Activated T-cell treated with anti-CD3 and anti-CD28 coated beads, Interleukin-2, amount 50 U/mL, for 1 hour (primary cell): ENCODE data around the gene ZNF444.
"Not testable (repeated sequence)": the region's sequence is repeated elsewhere in the genome, so short reads cannot be mapped to it uniquely, and the experiment has no call there.

ENCODE experiments used
- DNase-seq: peaks from one replicate; pipeline ENCODE4 v3.0.0-alpha.2; 2020

The ZNF444 gene

DNA sequence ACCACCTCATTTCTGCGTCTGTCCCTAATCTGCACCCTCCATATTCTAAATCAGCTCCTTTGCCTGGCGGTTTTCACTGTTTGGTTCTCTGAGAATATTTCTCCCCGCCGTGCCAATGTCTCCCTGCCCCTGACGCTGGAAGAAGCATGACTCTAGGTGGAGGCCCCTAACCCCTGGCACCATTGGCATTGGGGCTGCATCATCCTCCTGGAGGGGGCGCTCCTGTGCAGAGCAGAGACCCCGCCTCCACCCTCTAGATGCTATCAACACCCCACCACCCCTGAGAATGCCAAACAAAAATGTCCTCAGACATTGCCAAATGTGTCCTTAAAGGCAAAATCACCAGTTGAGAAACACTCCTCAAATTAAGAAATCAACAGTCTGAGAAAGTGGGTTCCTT, 50.0 kb downstream of the ZNF444 start:
- no peak for DNase-seq

DNA sequence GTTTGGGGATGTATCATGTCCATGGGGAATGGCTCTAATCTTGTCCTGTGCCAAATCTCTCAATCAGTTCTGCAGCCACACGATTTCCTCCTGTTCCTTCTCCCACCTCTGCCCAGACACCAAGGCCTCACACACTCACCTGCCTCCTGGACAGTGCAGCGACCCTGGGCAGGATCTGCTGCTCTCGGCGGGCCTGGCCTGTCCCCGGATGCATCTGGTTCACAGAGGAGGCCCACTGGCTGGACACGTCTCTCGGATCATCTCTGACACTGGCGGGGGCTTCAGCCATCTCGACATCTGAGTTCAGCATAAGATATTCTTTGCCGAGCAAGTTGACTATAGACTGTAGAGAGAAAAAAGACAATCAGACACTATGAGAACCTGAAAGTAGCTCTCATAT, 50.6 kb downstream of the ZNF444 start:
- no peak for DNase-seq

- no peak for DNase-seq
Measured at GRCh38 chr19:56193981-56194640, 53.0 kb downstream of the ZNF444 start.

GRCh38 chr19:56197646-56198045, 56.6 kb downstream of the ZNF444 start, which contains the start of gene ZSCAN5B:
Gene ZSCAN5B (minus strand): TSS chr19:56197783. CDS start chr19:56193052, 4,731 bp downstream.
- not testable (repeated sequence) for DNase-seq

- no peak for DNase-seq
Measured at GRCh38 chr19:56199687-56200086, 58.6 kb downstream of the ZNF444 start.

GRCh38 chr19:56201973-56202372, 60.9 kb downstream of the ZNF444 start, which contains the start of gene ZSCAN5C:
Gene ZSCAN5C (plus strand): TSS chr19:56202273. CDS start chr19:56205914, 3,641 bp downstream.
- no peak for DNase-seq

DNA sequence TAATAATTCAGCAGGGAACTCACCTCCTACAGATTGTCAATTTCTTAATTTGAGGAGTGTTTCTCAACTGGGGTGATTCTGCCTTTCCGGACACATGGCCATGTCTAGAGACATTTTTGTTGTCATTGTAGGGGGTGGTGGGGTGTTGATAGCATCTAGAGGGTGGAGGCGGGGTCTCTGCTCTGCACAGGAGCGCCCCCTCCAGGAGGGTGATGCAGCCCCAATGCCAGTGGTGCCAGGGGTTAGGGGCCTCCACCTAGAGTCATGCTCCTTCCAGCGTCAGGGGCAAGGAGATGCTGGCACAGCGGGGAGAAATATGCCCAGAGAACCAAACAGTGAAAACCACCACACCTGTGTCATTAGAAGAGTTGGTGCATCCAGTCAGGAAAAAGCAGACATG, 66.5 kb downstream of the ZNF444 start:
- DNase-seq = not testable (repeated sequence)

- DNase-seq = no peak
Measured at GRCh38 chr19:56209091-56209490, 68.0 kb downstream of the ZNF444 start.

DNA sequence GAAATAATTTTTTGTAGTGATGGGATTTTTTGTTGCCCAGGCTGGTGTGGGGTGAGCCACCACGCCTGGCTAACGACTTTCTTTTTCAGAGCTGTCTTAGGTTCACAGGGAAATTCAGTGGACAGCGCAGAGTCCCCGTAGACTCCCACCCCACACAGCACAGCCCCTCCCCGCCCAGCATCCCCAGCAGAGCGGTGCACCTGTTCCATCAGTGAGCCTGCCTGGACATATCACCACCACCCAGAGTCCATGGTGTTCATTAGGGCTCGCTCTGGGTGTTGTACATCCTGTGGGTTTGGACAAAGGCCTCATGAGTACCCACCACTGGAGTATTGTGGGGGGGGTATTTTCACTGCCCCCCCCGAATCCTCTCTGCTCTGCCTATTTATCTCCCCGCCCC, 68.9 kb downstream of the ZNF444 start:
- DNase-seq = not testable (repeated sequence)
